ENCODE data around the gene OVOL3. TPM values are rescaled to one million over a fixed set of nuclear protein-coding genes. Genes with fewer than 3 reads are reported as not detected.
A peak's percentile ranks its signal among the peaks of the same experiment; 100 is the strongest.

OVOL3 gene
- total RNA-seq, 6 donors from 2014 or later = not detected

- WGBS, 2 donors = 95 to 96% methylated on average over 4 to 10 of the region's 10 CpGs
- ATAC-seq (ENCODE audit: low FRiP score in 2 of 2) = no peak
- no peak overlapping the region for H3K4me3 ChIP-seq
These were observed 1.7 kb downstream of the OVOL3 start for GRCh38 chr19:36112678-36113077.

GRCh38 chr19:36113425-36113824 lies 2.5 kb downstream of the OVOL3 start:
- Histone ChIP-seq H3K9me3 (no peaks in the 10 kb centered on the region), H3K36me3 (peaks cover 3 to 55% (median 28%) of the 10 kb centered on the region in 4 donors), H3K4me3 (peak overlapping the region in 2 of 4 donors; percentile 75 to 78), H3K27me3 (no peaks in the 10 kb centered on the region), H3K4me1 (peaks cover 16 to 32% (median 24%) of the 10 kb centered on the region in 4 donors), H3K27ac (peak overlapping the region in 1 of 4 donors; percentile 89)
- DNase-seq (peak in 1 of 2 donors; percentile 83), ATAC-seq (ENCODE audit: low FRiP score in 2 of 2) (no peak)
- 90 to 93% methylated on average over 25 to 34 of the region's 34 CpGs for WGBS, 2 donors
- TF ChIP-seq POLR2AphosphoS5 (IDR thresholded peaks at IDR 0.05) (no peak), EP300 (IDR thresholded peaks at IDR 0.05) (no peak), POLR2A (IDR thresholded peaks at IDR 0.05) (no peak)
- TF ChIP-seq, protein P1, sequence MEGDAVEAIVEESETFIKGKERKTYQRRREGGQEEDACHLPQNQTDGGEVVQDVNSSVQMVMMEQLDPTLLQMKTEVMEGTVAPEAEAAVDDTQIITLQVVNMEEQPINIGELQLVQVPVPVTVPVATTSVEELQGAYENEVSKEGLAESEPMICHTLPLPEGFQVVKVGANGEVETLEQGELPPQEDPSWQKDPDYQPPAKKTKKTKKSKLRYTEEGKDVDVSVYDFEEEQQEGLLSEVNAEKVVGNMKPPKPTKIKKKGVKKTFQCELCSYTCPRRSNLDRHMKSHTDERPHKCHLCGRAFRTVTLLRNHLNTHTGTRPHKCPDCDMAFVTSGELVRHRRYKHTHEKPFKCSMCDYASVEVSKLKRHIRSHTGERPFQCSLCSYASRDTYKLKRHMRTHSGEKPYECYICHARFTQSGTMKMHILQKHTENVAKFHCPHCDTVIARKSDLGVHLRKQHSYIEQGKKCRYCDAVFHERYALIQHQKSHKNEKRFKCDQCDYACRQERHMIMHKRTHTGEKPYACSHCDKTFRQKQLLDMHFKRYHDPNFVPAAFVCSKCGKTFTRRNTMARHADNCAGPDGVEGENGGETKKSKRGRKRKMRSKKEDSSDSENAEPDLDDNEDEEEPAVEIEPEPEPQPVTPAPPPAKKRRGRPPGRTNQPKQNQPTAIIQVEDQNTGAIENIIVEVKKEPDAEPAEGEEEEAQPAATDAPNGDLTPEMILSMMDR (IDR thresholded peaks at IDR 0.05) = no peak

More at GRCh38 chr19:36112678-36113077, 1.7 kb downstream of the OVOL3 start:
- DNase-seq = peak in 1 of 2 donors; percentile 82
- H3K36me3 ChIP-seq = peaks cover 3 to 49% (median 22%) of the 10 kb centered on the region in 4 donors
- TF ChIP-seq, protein P1 (IDR thresholded peaks at IDR 0.05) = no peak
- TF ChIP-seq POLR2A (IDR thresholded peaks at IDR 0.05) (no peak), EP300 (IDR thresholded peaks at IDR 0.05) (no peak), POLR2AphosphoS5 (IDR thresholded peaks at IDR 0.05) (no peak)
- no peaks in the 10 kb centered on the region for H3K27me3 ChIP-seq
- H3K9me3 ChIP-seq = no peaks in the 10 kb centered on the region
- H3K27ac ChIP-seq = no peak overlapping the region
- H3K4me1 ChIP-seq = peaks cover 16 to 32% (median 24%) of the 10 kb centered on the region in 4 donors

DNA sequence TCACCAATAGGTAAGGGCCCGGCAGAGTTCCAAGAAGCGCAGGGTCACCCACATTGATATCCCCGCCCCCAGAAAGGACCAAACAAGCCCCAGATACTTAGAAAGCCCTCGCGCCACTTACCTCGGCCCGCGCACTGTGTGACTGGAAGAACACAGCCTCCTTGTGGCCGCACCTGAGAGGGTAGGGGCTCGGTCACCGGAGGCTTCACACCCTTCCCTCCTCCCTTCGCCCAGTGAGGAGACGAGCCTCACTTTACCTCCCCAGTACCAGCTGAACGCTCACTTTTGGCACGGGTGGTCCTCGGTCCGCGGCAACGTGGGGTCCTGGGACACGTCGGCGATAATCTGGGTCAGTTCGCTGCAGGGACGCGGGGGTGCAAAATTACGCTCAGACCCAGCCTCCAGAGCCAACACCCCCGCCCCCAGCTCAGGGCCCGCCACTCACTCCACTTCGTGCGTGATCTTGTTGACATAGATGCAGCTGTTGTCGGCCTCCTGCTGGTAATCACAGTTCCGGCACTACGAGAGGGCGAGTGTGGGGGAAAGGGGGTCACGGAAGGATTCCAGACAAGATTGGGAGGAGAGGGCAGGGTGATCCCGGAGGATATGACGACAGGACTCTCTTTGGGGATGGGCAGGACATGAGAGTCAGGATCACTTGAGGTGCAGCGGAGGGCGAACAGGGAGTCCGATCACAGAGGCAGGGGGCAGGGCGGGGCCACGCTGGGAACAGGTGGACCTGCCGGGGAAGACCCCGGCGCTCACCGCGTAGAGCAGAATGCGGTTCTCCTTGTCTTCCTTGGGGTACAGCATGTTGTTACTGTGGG lies 3.2 kb downstream of the OVOL3 start:
- Histone ChIP-seq H3K27ac (peak overlapping the region; percentile 81 to 92 (median 90)), H3K9me3 (no peaks in the 10 kb centered on the region), H3K4me3 (peak overlapping the region; percentile 75 to 97 (median 79)), H3K27me3 (no peaks in the 10 kb centered on the region), H3K4me1 (peaks cover 16 to 32% (median 24%) of the 10 kb centered on the region in 4 donors), H3K36me3 (peaks cover 3 to 62% (median 32%) of the 10 kb centered on the region in 4 donors)
- DNase-seq (peak in 1 of 2 donors; percentile 30), ATAC-seq (ENCODE audit: low FRiP score in 2 of 2) (no peak)
- no peak for TF ChIP-seq POLR2A (IDR thresholded peaks at IDR 0.05)
- TF ChIP-seq, protein P1 (IDR thresholded peaks at IDR 0.05) = peak in 2 of 6 experiments; percentile 10 to 23
- no peak for TF ChIP-seq POLR2AphosphoS5 (IDR thresholded peaks at IDR 0.05)
- WGBS, 2 donors = 6 to 9% methylated on average over 24 to 47 of the region's 48 CpGs

GRCh38 chr19:36114721-36115452 lies 3.9 kb downstream of the OVOL3 start, which contains the start of gene POLR2I:
TSS of gene POLR2I (minus strand) at chr19:36114875. CDS start at chr19:36114856, 19 bp downstream.
- H3K36me3 ChIP-seq = peaks cover 3 to 70% (median 32%) of the 10 kb centered on the region in 4 donors
- H3K27ac ChIP-seq = peak within 1 kb of the TSS; percentile 81 to 92 (median 90)
- peak within 1 kb of the TSS; percentile 75 to 97 (median 79) for H3K4me3 ChIP-seq
- ATAC-seq (ENCODE audit: low FRiP score in 2 of 2) (peak; percentile 97 to 98), DNase-seq (peak; percentile 97 to 99)
- no peaks in the 10 kb centered on the region for H3K27me3 ChIP-seq
- no peaks in the 10 kb centered on the region for H3K9me3 ChIP-seq
- WGBS, 2 donors = 0% methylated on average over 57 of the region's 60 CpGs; no CpG with 5 or more reads in 1 of the 2 donors
- TF ChIP-seq, protein P1 (IDR thresholded peaks at IDR 0.05) = peak in 1 of 6 experiments; percentile 9
- TF ChIP-seq POLR2AphosphoS5 (IDR thresholded peaks at IDR 0.05) = peak; percentile 39 to 90
- TF ChIP-seq EP300 (IDR thresholded peaks at IDR 0.05) = no peak
- TF ChIP-seq POLR2A (IDR thresholded peaks at IDR 0.05) = peak in 2 of 4 donors; percentile 45 to 75
- peaks cover 16 to 32% (median 24%) of the 10 kb centered on the region in 4 donors for H3K4me1 ChIP-seq
